ENCODE results near the gene PLXNA4. TPM values are rescaled to one million over a fixed set of nuclear protein-coding genes. Genes with fewer than 3 reads are reported as not detected.
A peak's percentile ranks its signal among the peaks of the same experiment; 100 is the strongest.
"Not testable (repeated sequence)": the region's sequence is repeated elsewhere in the genome, so short reads cannot be mapped to it uniquely, and the experiment has no call there.

Gene PLXNA4, protein sequence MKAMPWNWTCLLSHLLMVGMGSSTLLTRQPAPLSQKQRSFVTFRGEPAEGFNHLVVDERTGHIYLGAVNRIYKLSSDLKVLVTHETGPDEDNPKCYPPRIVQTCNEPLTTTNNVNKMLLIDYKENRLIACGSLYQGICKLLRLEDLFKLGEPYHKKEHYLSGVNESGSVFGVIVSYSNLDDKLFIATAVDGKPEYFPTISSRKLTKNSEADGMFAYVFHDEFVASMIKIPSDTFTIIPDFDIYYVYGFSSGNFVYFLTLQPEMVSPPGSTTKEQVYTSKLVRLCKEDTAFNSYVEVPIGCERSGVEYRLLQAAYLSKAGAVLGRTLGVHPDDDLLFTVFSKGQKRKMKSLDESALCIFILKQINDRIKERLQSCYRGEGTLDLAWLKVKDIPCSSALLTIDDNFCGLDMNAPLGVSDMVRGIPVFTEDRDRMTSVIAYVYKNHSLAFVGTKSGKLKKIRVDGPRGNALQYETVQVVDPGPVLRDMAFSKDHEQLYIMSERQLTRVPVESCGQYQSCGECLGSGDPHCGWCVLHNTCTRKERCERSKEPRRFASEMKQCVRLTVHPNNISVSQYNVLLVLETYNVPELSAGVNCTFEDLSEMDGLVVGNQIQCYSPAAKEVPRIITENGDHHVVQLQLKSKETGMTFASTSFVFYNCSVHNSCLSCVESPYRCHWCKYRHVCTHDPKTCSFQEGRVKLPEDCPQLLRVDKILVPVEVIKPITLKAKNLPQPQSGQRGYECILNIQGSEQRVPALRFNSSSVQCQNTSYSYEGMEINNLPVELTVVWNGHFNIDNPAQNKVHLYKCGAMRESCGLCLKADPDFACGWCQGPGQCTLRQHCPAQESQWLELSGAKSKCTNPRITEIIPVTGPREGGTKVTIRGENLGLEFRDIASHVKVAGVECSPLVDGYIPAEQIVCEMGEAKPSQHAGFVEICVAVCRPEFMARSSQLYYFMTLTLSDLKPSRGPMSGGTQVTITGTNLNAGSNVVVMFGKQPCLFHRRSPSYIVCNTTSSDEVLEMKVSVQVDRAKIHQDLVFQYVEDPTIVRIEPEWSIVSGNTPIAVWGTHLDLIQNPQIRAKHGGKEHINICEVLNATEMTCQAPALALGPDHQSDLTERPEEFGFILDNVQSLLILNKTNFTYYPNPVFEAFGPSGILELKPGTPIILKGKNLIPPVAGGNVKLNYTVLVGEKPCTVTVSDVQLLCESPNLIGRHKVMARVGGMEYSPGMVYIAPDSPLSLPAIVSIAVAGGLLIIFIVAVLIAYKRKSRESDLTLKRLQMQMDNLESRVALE (N-terminal part only)
- total RNA-seq: 6.8 TPM

DNA sequence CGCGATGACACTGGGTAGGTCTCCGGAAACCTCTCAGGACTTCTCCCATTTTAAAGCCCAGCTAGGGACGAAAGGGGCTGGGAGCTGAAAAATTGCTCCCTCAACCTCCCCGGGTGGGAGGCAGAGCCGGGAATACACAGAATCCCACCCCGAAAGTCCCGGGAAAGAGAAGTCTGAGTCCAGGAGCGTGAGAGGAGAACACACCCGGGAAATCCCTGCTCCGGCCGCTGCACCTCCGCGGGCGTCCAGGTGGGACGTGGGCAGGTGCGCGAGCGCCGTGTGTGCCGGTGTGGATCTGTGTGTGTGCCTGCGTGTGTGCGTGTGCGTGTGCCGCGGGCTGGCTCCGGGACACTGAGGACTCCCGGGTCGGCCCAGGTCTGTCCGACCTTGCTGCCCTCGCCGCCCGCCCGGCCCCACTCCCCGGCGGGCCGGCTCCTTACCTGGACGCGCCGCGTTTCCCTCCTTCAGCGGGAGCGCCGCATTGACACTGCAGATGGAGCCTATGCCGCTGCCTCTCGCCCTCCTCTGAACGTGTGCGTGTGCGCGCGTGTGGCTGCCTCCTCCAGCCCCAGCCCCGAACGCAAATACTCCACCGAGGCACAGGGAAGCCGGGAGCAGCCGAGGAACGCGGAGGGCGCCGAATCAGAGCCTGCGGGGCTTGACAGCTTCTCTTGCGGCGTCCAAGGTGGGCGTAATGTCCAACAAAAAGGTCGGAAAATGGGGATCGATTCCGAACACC is at the start of gene PLXNA4:
Gene PLXNA4, minus strand, starts transcription at position 489 of the 739 bp plus-strand sequence. CDS start 67,777 bp downstream, outside the sequence.
- no peak for DNase-seq

DNA sequence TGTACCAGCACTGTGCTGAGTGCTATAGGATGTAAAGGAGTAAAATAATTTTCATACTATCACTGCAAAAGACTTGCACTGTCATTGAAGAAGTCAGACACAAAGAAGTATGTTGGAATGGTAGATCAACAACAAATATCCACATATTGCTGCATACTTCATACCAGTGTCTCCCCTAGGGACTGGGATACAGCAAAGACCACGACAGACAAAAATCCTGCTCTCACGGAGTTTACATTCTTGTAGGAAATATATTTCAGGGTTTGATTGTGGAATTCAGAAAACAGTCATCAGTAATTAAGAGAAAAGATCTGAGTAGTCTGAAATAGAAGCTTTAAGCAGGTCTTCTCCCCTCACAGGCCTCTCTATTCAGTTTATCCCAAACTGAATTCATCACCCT is 49.4 kb upstream of the PLXNA4 start:
- no peak for DNase-seq

DNA sequence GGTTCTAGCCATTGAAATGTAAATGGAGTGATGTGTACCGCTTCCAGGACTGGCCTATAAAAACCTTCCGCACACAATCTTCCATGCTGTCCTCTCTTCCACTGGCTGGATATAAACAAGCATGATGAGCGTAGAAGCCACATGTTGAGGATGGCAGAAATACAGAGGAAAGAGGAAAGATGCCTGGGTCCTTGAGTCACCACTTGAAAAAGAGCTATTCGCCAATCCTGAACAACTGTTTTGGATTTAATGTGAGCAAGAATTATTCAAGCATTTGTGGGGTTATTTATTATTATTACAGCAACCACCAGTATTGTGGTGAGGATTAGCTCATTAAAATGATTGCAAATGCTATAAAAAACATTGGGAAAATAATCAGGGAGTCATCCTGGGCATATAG is 45.8 kb upstream of the PLXNA4 start:
- peak; percentile 77 for DNase-seq

DNA sequence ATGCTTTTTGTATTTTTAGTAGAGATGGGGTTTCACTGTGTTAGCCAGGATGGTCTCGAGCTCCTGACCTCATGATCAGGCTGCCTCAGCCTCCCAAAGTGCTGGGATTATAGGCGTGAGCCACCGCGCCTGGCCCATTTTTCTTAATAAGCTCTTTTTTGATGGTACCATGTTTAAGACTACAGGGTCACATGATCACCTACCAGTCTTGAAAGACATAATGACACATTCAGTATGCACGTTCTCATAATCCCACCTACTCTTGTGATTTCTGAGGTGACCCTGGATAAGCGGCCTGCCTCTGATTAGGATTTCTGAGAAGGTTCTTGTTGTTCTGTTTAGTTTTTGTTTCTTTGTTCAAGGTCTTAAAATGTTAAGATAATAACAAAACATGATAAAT is 43.7 kb upstream of the PLXNA4 start:
- DNase-seq: no peak

DNA sequence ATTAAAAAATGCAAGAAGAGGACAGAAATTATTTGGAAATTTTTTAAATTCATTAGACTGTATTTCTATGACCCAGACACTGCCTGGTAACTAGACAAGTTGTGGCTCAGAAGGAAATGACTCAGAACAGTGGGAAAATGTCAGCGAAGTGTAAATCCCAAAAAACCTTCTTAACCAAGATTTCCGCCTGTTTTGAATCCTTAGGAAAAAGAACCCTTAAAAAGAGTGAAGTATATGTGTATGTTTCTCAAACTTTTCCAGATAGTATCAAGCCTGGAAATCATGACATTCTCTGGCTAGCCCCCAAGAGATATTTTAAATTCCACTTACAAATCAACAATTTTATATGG is 42.7 kb upstream of the PLXNA4 start:
- no peak for DNase-seq

DNA sequence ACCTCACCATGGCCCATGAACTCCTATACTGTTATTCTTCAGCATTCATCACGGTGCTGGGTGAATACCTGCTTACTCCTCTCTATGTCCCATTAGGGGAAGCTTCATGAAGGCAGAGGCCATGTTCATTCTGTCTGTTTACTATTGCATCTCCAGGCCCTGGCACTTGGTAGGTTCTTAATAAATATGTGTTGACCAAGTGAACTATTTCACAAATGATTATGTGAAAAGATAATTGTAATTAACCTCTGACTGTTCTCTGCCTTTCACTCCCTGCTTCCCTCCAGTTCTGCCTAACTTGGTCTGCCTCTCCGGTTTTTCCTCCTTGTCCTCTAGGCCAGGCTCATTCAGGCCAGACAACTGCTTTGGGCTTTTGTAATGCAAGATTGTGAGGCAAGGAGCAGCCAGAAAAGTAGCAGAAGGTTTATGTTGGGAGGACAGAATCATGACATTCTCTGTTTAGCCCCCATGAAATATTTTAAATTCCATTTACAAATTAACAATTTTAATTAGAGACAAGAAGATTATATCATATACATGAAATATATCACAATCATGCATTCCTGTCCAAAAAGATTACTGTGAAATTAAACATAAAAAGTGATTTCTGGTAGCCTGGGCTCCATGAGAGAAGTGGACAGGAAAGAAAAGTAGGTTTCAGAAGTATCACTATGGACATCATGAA is 42.1 kb upstream of the PLXNA4 start:
- no peak for DNase-seq

DNA sequence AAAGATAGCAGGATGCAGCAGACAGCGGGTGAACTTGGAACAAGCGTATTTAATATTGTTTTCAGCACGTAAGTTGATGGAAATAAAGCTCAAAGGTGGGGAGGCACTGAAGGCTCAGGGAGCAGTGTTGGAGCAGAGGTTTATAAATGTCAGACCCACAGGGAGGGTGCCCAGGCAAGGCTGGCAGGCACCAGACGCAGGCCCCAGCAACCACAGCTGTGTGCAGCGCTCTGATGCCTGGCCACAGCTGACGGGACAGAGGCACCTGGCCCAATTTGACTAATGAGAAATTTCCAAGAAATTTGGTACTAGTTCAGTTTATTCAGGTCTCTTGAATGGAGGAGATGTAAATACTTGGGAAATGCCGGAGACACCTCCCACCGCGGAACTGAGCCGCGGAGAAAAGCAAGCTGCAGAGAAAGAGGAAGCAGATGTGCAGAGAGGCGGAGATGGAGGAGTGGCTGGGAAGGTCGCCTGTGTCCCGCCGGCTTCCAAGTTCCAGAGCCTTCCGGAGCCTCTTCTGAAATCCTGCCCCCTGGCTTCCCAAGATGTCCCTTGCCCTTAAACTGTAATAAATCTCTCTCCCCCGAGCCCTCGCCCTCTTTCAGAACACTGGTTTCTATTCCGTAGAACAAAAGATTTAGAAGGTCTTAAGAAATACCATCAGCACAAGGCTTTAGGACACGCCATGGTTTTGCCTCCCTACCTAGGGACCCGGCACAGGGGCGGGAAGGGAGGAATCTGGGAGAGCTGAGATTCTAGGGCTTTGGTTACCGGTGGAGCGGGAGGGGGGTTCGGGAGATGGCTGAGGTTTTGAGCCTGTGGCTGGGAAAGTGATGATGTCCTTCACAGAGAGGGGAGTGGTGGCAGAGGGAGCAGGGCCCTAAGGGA is 38.4 kb upstream of the PLXNA4 start:
- DNase-seq: peak; percentile 26

DNA sequence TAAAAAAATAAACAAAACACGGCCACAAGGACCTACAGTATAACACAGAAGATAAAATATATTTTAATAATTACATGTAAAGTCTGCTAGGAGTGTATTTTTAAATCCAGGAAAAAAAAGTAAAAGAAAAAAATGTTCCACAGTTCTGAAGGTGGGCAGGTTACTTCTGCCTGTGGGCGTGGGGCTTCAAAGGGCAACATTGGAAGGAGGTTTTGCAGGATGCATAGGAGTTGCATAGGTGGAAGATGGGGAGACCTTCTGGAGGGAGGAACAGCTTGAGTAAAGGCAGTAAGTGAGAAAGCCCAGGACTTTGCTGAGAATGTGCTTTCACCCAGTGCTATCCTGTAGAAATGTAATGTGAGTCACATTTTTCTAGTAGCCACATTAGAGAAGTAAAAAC is 37.5 kb upstream of the PLXNA4 start:
- no peak for DNase-seq

DNA sequence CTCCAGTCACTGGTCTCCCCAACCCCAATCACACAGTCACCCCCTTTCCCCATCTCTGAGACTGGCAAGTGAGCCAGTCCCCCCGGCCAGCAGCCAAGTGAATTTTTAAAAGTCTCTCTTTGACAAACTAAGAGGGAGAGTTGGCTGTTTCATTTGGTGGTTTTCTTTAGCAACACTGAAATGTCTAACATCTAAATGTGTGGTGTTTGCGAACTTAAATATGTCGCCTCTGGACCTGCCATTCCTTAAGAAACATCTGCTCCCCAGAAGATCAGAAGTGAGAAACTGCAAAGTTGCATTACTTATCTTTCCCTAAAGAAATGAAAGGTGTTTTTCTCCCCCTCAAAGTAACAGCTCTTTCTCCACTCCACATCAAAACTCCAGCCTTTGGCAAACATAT is 34.7 kb upstream of the PLXNA4 start:
- no peak for DNase-seq

DNA sequence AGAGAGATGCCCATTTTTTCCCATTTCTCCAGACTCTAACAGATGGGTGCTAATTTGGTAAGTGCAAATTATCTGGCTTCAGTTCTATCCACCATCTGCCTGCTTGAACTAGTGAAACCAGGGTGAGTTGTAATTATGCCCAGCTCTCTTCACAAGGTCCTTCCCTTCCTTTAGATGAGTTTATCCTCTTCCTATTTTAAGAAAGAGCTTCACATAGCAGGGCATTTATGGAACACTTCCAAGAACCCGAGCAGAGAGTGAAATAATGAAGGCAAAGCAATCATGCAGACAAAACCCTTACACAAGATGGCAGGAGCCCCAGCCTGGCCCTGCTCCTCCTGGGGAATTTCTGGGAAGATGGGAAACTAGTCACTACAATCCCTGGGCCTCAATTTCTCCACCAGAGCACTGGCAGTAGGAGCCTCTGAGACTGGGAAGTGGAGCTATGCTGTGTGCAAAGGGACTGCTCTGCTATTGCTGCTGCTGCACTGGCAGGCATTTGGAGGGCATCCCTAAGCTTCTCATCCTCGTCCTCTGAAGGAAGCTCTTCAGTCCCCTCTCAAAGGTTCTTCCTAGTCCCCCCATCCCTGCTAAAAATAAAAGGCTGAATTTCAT is 33.7 kb upstream of the PLXNA4 start:
- no peak for DNase-seq

DNA sequence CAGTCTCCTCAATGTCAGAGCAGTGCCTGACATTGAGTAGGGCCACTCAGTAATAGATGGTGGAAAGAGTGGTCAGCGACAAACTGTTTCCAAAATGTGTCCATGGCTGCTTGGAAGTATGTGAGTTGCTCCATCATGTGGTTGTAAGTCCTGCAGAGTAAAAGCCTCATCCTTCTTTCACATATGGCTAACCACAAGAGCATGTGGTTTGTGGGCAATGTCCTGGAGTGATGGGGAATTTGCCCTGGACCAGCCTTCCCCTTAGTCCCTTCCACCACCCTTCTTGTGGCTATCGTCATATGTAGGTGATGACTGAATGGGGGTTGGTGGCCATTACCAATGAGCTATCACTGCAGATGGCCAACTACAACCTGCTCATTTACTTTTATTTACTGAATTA is 33.0 kb upstream of the PLXNA4 start:
- no peak for DNase-seq

DNA sequence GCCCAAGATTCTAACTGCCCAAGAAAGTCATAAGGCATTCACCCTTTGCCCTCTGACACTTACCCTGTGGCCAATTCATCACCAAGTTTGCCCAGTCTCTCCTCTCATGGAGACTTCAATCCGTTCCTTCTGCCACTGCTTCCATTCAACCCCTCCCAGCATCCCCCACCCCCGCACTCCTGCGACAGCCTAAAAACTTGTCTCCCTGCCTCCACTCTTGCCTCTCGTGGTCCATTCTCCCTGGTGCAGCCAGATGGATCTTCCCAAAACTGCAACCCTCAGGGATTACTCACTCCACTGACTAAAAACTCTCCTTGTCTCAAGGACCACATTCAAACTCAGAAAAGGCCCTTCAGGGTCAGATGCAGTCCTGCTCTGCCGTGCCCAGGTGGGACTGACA is 32.3 kb upstream of the PLXNA4 start:
- no peak for DNase-seq

DNA sequence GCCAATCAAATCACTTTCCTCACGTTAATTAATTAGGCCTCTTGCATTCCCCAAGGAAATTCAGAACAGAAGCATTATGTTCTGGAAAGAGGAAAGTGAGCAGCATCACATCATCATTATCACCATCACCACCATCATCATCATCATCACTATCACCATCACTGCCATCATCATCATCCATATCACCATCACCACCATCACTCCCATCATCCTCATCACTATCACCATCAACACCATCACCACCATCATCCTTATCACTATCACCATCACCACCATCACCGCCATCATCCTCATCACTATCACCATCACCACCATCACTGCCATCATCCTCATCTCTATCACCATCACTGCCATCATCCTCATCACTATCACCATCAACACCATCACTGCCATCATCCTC is 31.4 kb upstream of the PLXNA4 start:
- no peak for DNase-seq

DNA sequence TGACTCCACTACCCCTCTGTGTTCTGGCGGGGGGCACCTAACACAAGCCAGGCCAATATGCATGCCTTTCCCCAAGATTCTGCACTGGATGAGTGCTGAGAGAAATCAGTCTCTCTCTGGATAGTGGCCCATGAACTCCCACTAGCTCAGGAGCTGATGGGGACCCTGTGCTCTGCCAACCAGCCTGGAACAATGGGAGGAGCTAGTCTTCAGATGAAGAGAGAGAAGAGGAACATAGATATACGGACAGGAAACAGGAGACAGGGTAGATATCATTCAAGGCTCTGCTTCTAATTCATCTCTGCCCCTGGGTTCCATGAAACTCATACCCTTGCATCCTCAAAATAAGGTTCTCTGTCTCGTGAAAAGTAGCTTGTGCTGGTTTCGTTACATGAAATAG is 27.9 kb upstream of the PLXNA4 start:
- no peak for DNase-seq

DNA sequence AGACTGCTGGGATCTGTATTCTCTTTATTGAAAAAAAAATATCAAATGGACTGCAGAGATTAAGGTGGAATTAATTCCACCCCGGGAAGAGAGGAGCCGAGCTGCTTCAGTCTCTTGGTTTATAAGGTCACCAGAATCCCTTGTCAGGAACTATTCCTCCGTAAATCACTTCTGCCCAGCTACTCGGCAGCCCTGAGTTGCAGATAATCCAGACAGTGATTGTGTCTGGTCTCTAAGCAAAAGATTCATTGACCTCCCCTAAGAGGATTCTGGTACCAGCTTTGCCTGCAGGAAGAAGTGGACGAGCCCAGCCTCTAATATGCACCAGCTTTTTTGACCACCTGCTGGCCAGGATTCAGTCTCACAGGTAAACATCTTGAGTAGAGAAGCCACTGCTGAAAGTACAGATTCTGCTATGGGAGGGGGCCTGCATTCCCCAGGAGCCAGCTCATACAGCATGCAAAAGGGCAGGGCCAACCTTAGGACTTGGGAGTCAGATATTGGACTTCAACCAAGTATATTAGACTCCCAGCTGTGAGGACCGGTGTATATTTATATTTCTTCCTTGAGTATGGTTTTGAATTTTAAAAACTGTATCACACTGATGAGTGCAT is 27.1 kb upstream of the PLXNA4 start:
- DNase-seq: no peak

DNA sequence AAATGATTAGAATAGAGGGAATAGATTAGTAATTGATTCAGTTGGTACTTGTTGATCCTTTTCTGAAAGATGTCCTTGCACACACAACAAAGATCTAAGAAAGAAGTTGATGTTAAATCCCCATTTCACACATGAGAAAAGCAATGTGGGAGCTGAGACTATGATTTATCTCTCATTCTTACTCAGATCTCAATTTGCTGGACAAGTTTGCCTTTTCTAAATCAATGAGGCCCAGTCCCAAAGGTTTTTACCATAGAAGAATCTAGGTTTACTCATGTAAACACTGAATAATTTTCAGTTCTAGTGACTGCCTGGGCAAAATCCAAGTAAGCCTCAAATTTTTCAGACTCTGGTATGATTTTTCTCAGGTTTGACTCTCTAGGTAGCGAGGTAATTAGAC is 25.5 kb upstream of the PLXNA4 start:
- DNase-seq: no peak

DNA sequence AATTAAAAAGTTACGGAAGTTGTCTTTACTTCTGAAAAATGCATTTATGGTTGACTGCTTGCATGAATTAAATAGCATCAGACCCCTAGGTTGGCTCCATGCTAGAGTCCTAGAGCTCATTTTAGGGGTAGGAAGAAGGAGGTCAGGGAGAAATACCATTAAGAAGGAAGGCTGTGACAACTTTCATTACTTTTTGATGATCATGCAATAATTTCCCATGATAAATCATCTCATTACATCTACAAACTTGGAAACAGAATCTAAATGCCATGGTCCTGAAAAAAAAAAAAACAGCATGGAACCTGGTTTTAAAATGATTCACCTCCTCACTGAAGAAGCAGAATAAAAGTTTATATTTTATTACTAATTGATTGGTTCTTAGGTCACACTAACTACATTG is 20.3 kb upstream of the PLXNA4 start:
- no peak for DNase-seq

DNA sequence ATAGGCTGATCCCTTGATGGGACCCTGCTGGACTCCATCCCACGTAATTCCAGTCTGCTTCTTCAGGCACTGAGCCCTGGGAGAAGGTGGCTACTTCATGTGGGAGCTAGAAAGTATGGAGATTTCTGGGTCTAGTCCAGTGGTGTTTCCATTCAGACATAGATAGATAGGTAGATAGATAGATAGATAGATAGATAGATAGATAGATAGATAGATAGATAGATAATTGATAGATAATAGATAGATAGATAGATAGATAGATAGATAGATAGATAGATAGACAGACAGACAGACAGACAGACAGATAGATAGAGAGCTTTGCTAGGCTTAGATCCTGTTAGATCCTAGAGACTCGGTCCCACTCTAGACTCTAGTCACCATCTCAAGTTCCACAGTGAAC is 18.5 kb upstream of the PLXNA4 start:
- not testable (repeated sequence) for DNase-seq

DNA sequence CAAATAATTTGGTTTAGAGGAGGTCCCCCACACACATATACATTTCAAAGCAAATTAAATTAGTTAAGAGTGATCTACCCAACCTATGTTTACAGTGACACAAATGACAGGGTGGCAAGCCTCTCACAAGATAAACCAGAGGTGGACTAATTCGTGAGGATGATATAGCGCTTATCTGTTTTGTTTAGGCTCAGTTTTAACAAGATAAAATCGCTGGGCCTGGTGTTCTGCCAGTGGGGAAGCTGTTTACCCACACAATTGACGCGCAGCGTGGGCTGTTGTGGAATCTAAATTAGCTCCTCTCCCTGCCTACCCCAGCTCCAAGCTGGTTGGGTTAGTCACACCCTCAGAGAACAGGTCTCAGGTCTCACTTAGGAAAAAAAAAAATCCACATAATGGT is 16.7 kb upstream of the PLXNA4 start:
- DNase-seq: no peak
